Midbrain (tissue), 1 donor: ENCODE data around the gene WNT5B.

ENCODE experiments used
- DNase-seq: peaks from one replicate; lab custom pipeline; 2025; lab: John Stamatoyannopoulos, UW

Gene WNT5B

GRCh38 chr12:1630133-1630826, 1.2 kb downstream of the WNT5B start:
- DNase-seq: peak; percentile 49

DNA sequence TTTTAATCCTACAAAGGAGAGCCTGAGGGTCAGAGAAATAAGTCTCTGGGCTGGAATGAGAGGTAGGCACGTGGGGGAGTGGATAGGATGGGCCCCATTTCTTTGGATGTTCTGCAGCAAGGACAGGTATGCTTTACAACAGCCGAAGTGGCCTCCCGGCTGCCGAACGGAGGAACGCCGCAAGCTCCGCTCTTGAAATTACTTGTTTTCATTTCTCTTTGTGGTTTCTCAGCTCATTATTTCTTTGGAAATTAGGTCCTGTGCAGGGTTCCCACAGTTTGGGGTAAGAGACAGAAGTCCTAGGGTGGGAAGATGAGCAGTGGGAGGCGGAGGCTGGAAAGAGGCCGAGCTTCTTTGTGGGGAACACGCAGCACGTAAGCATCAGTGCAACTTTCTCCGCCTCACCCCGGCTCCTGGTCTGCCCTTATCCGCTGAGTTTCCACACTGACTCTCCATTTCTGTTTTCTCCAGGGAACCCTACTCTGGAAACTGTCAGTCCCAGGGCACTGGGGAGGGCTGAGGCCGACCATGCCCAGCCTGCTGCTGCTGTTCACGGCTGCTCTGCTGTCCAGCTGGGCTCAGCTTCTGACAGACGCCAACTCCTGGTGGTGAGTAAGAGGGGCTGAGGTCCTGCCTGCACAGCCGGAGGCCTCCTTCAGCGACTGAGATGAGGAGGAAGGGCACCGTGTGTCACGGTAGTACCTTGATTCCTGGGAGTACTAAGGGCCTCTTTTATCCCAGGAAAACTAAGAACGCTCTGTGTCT, 2.0 kb downstream of the WNT5B start:
- no peak for DNase-seq

- DNase-seq: no peak
These were observed 3.7 kb downstream of the WNT5B start for GRCh38 chr12:1632702-1633101.

- no peak for DNase-seq
These were observed 4.4 kb downstream of the WNT5B start for GRCh38 chr12:1633459-1633858.

DNA sequence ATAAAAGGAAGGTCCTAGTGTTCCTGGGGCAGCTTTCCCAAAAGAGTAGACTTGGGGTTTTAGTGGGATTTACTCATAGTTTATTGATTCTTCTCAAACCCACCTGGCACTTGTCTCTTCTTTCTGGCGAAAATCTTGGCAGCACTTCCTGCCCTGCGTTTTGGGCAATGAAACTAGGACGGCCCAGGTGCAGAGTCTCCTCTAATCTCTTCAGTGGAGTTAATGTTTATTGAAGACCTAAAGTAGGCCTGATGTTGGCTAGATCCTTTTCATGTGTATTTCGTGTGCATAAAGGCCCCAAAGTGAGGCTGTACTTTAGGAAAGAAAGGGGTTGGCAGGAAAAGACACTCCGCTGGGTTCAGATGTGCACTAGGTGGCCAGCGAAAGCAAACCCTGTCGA, 5.1 kb downstream of the WNT5B start:
- no peak for DNase-seq

- DNase-seq: peak; percentile 84
These were observed 5.7 kb downstream of the WNT5B start for GRCh38 chr12:1634590-1635191.

GRCh38 chr12:1635301-1636095, 6.5 kb downstream of the WNT5B start:
- no peak for DNase-seq

- no peak for DNase-seq
These were observed 9.2 kb downstream of the WNT5B start for GRCh38 chr12:1638203-1638602.

DNA sequence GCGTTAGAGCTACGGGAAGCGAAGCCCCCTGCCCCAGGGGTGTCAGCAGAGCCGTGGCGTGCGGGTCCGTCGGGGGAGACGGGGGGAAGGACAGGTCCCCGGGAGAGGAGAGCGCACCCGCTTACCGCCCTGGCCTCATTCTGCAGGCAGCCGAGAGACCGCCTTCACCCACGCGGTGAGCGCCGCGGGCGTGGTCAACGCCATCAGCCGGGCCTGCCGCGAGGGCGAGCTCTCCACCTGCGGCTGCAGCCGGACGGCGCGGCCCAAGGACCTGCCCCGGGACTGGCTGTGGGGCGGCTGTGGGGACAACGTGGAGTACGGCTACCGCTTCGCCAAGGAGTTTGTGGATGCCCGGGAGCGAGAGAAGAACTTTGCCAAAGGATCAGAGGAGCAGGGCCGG, 10.5 kb downstream of the WNT5B start:
- no peak for DNase-seq

DNA sequence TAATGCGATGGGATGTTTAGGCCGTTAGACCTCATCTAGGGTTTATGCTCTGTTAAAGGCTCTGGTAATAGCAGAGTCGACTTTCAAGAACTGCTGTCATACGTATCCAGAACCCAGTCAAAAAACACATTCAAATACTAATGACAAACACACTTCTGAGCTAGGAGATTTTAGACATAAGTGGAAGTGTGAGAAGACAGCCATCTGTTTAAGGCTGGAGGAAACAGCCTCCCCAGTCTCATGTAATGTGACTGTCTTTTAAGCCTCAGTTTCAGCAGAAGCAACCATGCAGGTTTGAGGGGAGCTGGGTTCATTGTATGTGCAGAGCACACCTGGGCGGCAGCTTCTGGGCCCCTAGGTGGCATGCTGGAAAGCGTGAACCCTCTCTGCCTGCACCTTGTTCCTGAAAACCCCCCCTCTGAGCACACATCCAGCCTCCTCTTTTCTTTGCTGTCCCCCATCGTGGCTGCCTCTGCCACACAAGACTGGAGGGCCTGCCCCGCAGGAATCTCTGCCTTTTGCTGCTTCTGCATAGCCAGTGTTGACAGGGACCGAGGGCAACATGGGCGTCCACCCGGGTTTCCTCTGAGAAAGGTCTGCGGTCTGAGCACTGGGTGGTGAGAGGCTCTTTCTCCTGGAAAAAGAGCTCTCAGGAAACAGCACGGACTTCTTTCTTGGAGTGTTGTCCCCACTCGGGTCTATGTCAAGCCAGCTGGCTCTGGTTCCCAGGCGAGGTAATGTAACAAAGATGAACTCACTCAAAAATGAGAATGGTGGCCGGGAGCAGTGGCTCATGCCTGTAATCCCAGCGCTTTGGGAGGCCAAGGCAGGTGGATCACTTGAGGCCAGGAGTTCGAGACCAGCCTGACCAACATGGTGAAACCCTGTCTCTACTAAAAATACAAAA, 11.6 kb downstream of the WNT5B start:
- DNase-seq: no peak

GRCh38 chr12:1642513-1642912, 13.5 kb downstream of the WNT5B start:
- DNase-seq: no peak

DNA sequence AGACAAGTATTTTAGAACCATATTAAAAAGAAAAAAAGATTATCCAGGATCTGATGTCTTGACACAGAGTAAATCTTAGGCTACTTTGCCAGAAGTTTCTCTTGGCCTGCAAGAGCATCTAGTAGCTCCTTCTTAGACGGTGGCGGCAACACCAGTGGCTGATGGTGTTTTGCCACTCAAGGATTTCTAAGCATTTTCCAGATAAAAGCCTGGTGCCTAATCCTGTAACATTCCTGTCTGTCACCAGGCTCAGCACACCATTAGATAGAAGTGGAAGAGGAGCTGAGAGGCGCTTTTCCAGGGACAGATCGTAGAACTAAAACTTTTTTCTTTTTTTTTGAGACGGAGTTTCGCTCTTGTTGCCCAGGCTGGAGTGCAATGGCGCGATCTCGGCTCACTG, 14.0 kb downstream of the WNT5B start:
- DNase-seq: no peak

- DNase-seq: no peak
These were observed 15.0 kb downstream of the WNT5B start for GRCh38 chr12:1643905-1644533.

DNA sequence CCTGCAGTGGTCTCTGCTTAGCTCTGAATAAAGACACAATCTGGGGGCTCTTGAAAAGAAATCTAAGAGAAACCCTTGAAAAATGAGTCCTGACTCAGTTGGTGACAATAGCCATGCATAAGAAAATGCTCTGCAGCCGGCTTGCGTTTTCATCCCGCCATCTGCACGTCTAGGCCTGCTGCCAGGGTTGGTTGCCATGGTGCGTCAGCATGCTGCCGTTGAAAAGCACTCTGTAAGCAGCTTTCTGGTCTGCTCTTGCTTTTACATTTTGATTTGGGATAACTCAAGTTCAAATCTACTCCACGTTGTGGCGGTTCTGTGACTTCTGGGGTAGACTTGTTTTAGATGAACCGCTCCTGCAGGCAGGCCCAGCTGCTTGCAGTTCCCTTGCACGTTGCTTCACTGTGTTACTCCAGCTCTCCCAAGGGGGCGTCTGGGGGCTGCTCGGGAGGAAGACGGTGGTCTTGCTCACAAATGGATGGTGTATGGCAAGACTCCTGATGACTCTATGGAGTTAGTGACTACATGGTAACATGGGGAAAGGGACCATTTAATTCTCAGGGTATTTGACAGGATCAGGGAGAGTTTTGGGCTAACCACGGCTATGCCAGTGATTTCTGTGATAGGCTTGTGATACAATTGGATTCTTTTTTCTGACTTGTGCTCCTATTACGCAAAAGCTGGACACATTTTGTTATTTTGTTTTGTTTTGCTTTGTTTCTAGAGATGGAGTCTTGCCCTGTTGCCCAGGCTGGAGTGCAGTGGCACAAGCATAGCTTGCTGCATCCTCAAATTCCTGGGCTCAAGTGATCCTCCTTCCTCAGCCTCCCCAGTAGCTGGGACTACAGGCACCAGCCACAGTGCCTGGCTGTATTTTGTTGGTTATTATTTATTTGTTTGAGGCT, 15.8 kb downstream of the WNT5B start:
- DNase-seq: peak; percentile 88

GRCh38 chr12:1645819-1646218, 16.8 kb downstream of the WNT5B start:
- no peak for DNase-seq

GRCh38 chr12:1646569-1647284, 17.7 kb downstream of the WNT5B start:
- DNase-seq: no peak

GRCh38 chr12:1647285-1647669, 18.2 kb downstream of the WNT5B start:
- DNase-seq: no peak

GRCh38 chr12:1650260-1650977, 21.4 kb downstream of the WNT5B start:
- no peak for DNase-seq

- DNase-seq: no peak
These were observed 21.9 kb downstream of the WNT5B start for GRCh38 chr12:1650978-1651361.
